T-cell (primary cell): ENCODE measurements around the gene ELK4. TPM values are rescaled to one million over a fixed set of nuclear protein-coding genes. Genes with fewer than 3 reads are reported as not detected.

Source experiments
- ATAC-seq, 4 experiments: fragments of 200-7000 bp in 3 of 4; fragments of 150-1000 bp in 1 of 4; cut with Tn5 transposase; replicated peaks in 1 of 4; 1 replicate in 3 of 4; 2 replicates in 1 of 4; pipeline ENCODE4 v1.10.0; 2021; ENCODE audit warnings: moderate library complexity in 3 of 4, mild to moderate bottlenecking in 2 of 4, moderate number of reproducible peaks in 1 of 4
- CTCF ChIA-PET, 2 donors: fragments of 300-600 bp; sonication (Branson Sonifier 250); formaldehyde crosslinking; loops; one replicate each; lab custom pipeline; 2022; ENCODE audit warnings: antibody characterized with exemption in 2 of 2; lab: Charles Lee
- POLR2A ChIA-PET, 2 donors: fragments of 300-600 bp; sonication (Branson Sonifier 250); formaldehyde crosslinking; loops; one replicate each; lab custom pipeline; 2022; ENCODE audit warnings: antibody characterized with exemption in 2 of 2; lab: Charles Lee
- DNase-seq, 35 experiments: peaks; one replicate each; pipeline versions ENCODE4 v3.0.0 to v3.0.0-alpha.2; 2013 to 2023
- H3K27ac ChIP-seq: one replicate; pipeline ENCODE4 v1.5.1; 2013; ENCODE audit warnings: low read length
- H3K27me3 ChIP-seq, 2 experiments: replicated peaks in 1 of 2; 1 replicate in 1 of 2; 2 replicates in 1 of 2; pipeline versions ENCODE4 v1.6.1 to v1.7.0; 2013; ENCODE audit warnings: low read length in 1 of 2, mixed read lengths in 1 of 2; ENCODE audit not compliant: control insufficient read depth in 2 of 2, insufficient read depth in 2 of 2; ENCODE audit errors: extremely low read depth in 1 of 2
- H3K36me3 ChIP-seq, 2 donors: 1 replicate in 1 of 2; 2 replicates in 1 of 2; pipeline versions ENCODE4 v1.6.1 to v1.7.0; 2013; ENCODE audit warnings: low read length in 1 of 2; ENCODE audit not compliant: control insufficient read depth in 2 of 2, insufficient read depth in 1 of 2; ENCODE audit errors: extremely low read depth in 1 of 2
- H3K4me1 ChIP-seq, 2 experiments: 1 replicate in 1 of 2; 2 replicates in 1 of 2; pipeline versions ENCODE4 v1.6.1 to v1.7.0; 2013; ENCODE audit warnings: low read length in 2 of 2, mixed read lengths in 1 of 2; ENCODE audit not compliant: insufficient read depth in 2 of 2, control insufficient read depth in 1 of 2; ENCODE audit errors: extremely low read depth in 1 of 2
- H3K4me3 ChIP-seq, 2 donors: 1 replicate in 1 of 2; 2 replicates in 1 of 2; pipeline versions ENCODE4 v1.5.1 to v1.7.0; 2013; ENCODE audit warnings: mild to moderate bottlenecking in 2 of 2, low read length in 1 of 2, moderate library complexity in 1 of 2; ENCODE audit not compliant: control insufficient read depth in 1 of 2; ENCODE audit errors: extremely low read depth in 1 of 2
- H3K9me3 ChIP-seq: 2 replicates; pipeline ENCODE4 v1.7.0; 2013
- H3K27ac Mint-ChIP-seq, 2 donors: one replicate each; pipeline ENCODE4 v1.8.0; 2020 to 2021; ENCODE audit warnings: mild to moderate bottlenecking in 2 of 2, mixed read lengths in 2 of 2
- H3K27me3 Mint-ChIP-seq, 2 donors: one replicate each; pipeline ENCODE4 v1.8.0; 2021 to 2022; ENCODE audit warnings: mixed read lengths in 2 of 2
- H3K36me3 Mint-ChIP-seq: one replicate; pipeline ENCODE4 v1.8.0; 2021; ENCODE audit warnings: mixed read lengths
- H3K4me1 Mint-ChIP-seq, 3 donors: one replicate each; pipeline ENCODE4 v1.8.0; 2020 to 2022; ENCODE audit warnings: mixed read lengths in 3 of 3, mild to moderate bottlenecking in 1 of 3
- H3K4me3 Mint-ChIP-seq, 3 donors: one replicate each; pipeline ENCODE4 v1.8.0; 2020 to 2022; ENCODE audit warnings: mild to moderate bottlenecking in 3 of 3, mixed read lengths in 3 of 3, moderate library complexity in 3 of 3
- H3K9me3 Mint-ChIP-seq, 3 donors: one replicate each; pipeline ENCODE4 v1.8.0; 2020 to 2022; ENCODE audit warnings: mixed read lengths in 3 of 3
- WGBS: methylation state at CpG from one replicate; pipeline ENCODE4 v1.1.5; 2013; ENCODE audit warnings: missing lambda C conversion rate; ENCODE audit not compliant: insufficient coverage; 5-methylcytosine and 5-hydroxymethylcytosine counted together
- total RNA-seq, 35 experiments: library from RNA in 6 of 35; stranded (reverse) in 6 of 35; fragments of 120-200 nt in 1 of 35; gene quantifications; one replicate each; pipeline versions ENCODE4 v1.2.1 to v1.2.4 and lab custom pipeline; 2013 to 2026

Gene ELK4
- total RNA-seq, 5 donors from 2014 or later (not counting 1 experiment from before 2014, with no cell fraction given), result 131 to 185 (median 173) TPM

GRCh38 chr1:205677167-205677566 lies 45.4 kb upstream of the ELK4 start:
- peaks cover 0 to 15% of the 10 kb centered on the region in 2 experiments for H3K4me1 ChIP-seq
- H3K27me3 ChIP-seq, result peaks cover 0 to 45% of the 10 kb centered on the region in 2 experiments
- H3K9me3 Mint-ChIP-seq, result no peaks in the 10 kb centered on the region
- H3K4me1 Mint-ChIP-seq, result peaks cover 11 to 14% (median 14%) of the 10 kb centered on the region in 3 donors
- H3K9me3 ChIP-seq, result no peaks in the 10 kb centered on the region
- peaks cover 13 to 15% of the 10 kb centered on the region in 2 donors for H3K27me3 Mint-ChIP-seq
- H3K4me3 Mint-ChIP-seq, result no peak overlapping the region
- H3K36me3 ChIP-seq, result no peaks in the 10 kb centered on the region
- no peak overlapping the region for H3K27ac Mint-ChIP-seq
- ATAC-seq (no peak), DNase-seq (no peak)
- no peak overlapping the region for H3K4me3 ChIP-seq
- WGBS, result 69% methylated on average over 5 of the region's 5 CpGs
- no peak overlapping the region for H3K27ac ChIP-seq
- POLR2A ChIA-PET, result interaction anchor here (0.6 to 1.4 kb wide), 2 partner anchors 68 to 141 kb away, joined by 6 to 11 read pairs; no protein-coding TSS in a partner anchor
- no peaks in the 10 kb centered on the region for H3K36me3 Mint-ChIP-seq
- CTCF ChIA-PET, result interaction anchor here (0.9 to 2.1 kb wide), 4 partner anchors 19 to 301 kb away, joined by 3 to 17 read pairs (median 4); no protein-coding TSS in a partner anchor

- peaks cover 11 to 14% (median 14%) of the 10 kb centered on the region in 3 donors for H3K4me1 Mint-ChIP-seq
- H3K27me3 Mint-ChIP-seq, result peaks cover 13 to 15% of the 10 kb centered on the region in 2 donors
- H3K36me3 Mint-ChIP-seq, result no peaks in the 10 kb centered on the region
- POLR2A ChIA-PET, result interaction anchor here (0.5 to 1.4 kb wide), 2 partner anchors 69 to 131 kb away, joined by 8 to 11 read pairs; no protein-coding TSS in a partner anchor
- H3K27ac Mint-ChIP-seq, result no peak overlapping the region
- CTCF ChIA-PET, result interaction anchor here (1.0 to 2.1 kb wide), 3 partner anchors 18 to 302 kb away, joined by 4 to 17 read pairs (median 4); no protein-coding TSS in a partner anchor
- Histone ChIP-seq H3K27me3 (peaks cover 0 to 47% of the 10 kb centered on the region in 2 experiments), H3K4me3 (no peak overlapping the region), H3K36me3 (no peaks in the 10 kb centered on the region), H3K9me3 (no peaks in the 10 kb centered on the region), H3K4me1 (peaks cover 0 to 17% of the 10 kb centered on the region in 2 experiments), H3K27ac (no peak overlapping the region)
- ATAC-seq (no peak), DNase-seq (no peak)
- WGBS, result 95% methylated on average over 2 of the region's 3 CpGs
- H3K9me3 Mint-ChIP-seq, result no peaks in the 10 kb centered on the region
- no peak overlapping the region for H3K4me3 Mint-ChIP-seq
Measured at GRCh38 chr1:205676597-205676996, 44.8 kb upstream of the ELK4 start.

- Mint-ChIP-seq H3K4me1 (peaks cover 11 to 13% (median 13%) of the 10 kb centered on the region in 3 donors), H3K9me3 (no peaks in the 10 kb centered on the region), H3K27me3 (peaks cover 13% of the 10 kb centered on the region in 2 donors), H3K36me3 (no peaks in the 10 kb centered on the region), H3K27ac (no peak overlapping the region), H3K4me3 (no peak overlapping the region)
- ATAC-seq (no peak), DNase-seq (no peak)
- ChIA-PET CTCF (no interaction called here), POLR2A (interaction anchor here in 1 of 2 donors (0.5 kb wide), 1 partner anchor 132 kb away, joined by 8 read pairs; no protein-coding TSS in a partner anchor)
- H3K4me1 ChIP-seq, result peaks cover 0 to 17% of the 10 kb centered on the region in 2 experiments
- no peak overlapping the region for H3K4me3 ChIP-seq
- H3K36me3 ChIP-seq, result no peaks in the 10 kb centered on the region
- H3K27ac ChIP-seq, result no peak overlapping the region
- H3K27me3 ChIP-seq, result peaks cover 0 to 48% of the 10 kb centered on the region in 2 experiments
- WGBS, result 90% methylated on average over 5 of the region's 5 CpGs
- no peaks in the 10 kb centered on the region for H3K9me3 ChIP-seq
Measured at GRCh38 chr1:205676002-205676401, 44.2 kb upstream of the ELK4 start.

- no peak for ATAC-seq
- Mint-ChIP-seq H3K27me3 (peaks cover 13% of the 10 kb centered on the region in 2 donors), H3K9me3 (no peaks in the 10 kb centered on the region), H3K27ac (no peak overlapping the region), H3K4me1 (peaks cover 6 to 8% (median 8%) of the 10 kb centered on the region in 3 donors), H3K36me3 (no peaks in the 10 kb centered on the region), H3K4me3 (no peak overlapping the region)
- Histone ChIP-seq H3K36me3 (no peaks in the 10 kb centered on the region), H3K4me3 (no peak overlapping the region), H3K27me3 (peaks cover 0 to 51% of the 10 kb centered on the region in 2 experiments), H3K27ac (no peak overlapping the region), H3K9me3 (no peaks in the 10 kb centered on the region), H3K4me1 (peaks cover 0 to 13% of the 10 kb centered on the region in 2 experiments)
- WGBS, result 86% methylated on average over 2 of the region's 4 CpGs
- no peak for DNase-seq
- ChIA-PET POLR2A (no interaction called here), CTCF (no interaction called here)
Measured at GRCh38 chr1:205675247-205675646, 43.4 kb upstream of the ELK4 start.

- H3K4me3 Mint-ChIP-seq, result no peak overlapping the region
- peaks cover 21 to 25% of the 10 kb centered on the region in 2 donors for H3K27me3 Mint-ChIP-seq
- Histone ChIP-seq H3K9me3 (no peaks in the 10 kb centered on the region), H3K36me3 (no peaks in the 10 kb centered on the region), H3K27ac (no peak overlapping the region), H3K4me3 (no peak overlapping the region), H3K4me1 (peaks cover 0 to 2% of the 10 kb centered on the region in 2 experiments), H3K27me3 (peaks cover 0 to 59% of the 10 kb centered on the region in 2 experiments)
- 79% methylated on average over 2 of the region's 4 CpGs for WGBS
- peaks cover 0 to 8% (median 0%) of the 10 kb centered on the region in 3 donors for H3K4me1 Mint-ChIP-seq
- no peaks in the 10 kb centered on the region for H3K9me3 Mint-ChIP-seq
- ChIA-PET POLR2A (no interaction called here), CTCF (interaction anchor here in 1 of 2 donors (1.0 kb wide), 1 partner anchor 8 kb away, joined by 3 read pairs; no protein-coding TSS in a partner anchor)
- DNase-seq (no peak), ATAC-seq (no peak)
- H3K27ac Mint-ChIP-seq, result no peak overlapping the region
- H3K36me3 Mint-ChIP-seq, result no peaks in the 10 kb centered on the region
Measured at GRCh38 chr1:205672970-205673369, 41.2 kb upstream of the ELK4 start.

- POLR2A ChIA-PET, result no interaction called here
- peaks cover 0 to 2% of the 10 kb centered on the region in 2 experiments for H3K4me1 ChIP-seq
- no peaks in the 10 kb centered on the region for H3K9me3 ChIP-seq
- ATAC-seq, result no peak
- no peak for DNase-seq
- Mint-ChIP-seq H3K27me3 (peaks cover 22 to 28% of the 10 kb centered on the region in 2 donors), H3K36me3 (no peaks in the 10 kb centered on the region), H3K4me1 (peaks cover 0 to 8% (median 0%) of the 10 kb centered on the region in 3 donors), H3K9me3 (no peaks in the 10 kb centered on the region), H3K27ac (no peak overlapping the region), H3K4me3 (no peak overlapping the region)
- 77% methylated on average over 6 of the region's 11 CpGs for WGBS
- CTCF ChIA-PET, result no interaction called here
- no peaks in the 10 kb centered on the region for H3K36me3 ChIP-seq
- peaks cover 0 to 63% of the 10 kb centered on the region in 2 experiments for H3K27me3 ChIP-seq
- H3K4me3 ChIP-seq, result no peak overlapping the region
- no peak overlapping the region for H3K27ac ChIP-seq
Measured at GRCh38 chr1:205672395-205672889, 40.6 kb upstream of the ELK4 start.
